Kidney (tissue), 14 donors: ENCODE data around the gene TOP2B. TPM values are rescaled to one million over a fixed set of nuclear protein-coding genes. Genes with fewer than 3 reads are reported as not detected.
A peak's percentile ranks its signal among the peaks of the same experiment; 100 is the strongest.

Experiments
- DNase-seq, 5 donors: peaks; one replicate each; pipeline ENCODE4 v3.0.0-alpha.2; 2013 to 2020
- FAIRE-seq: peaks from 2 replicates; lab custom pipeline; 2012; peaks lifted over from hg19 to GRCh38; lab: Jason Lieb, UNC
- H3K27ac ChIP-seq, 2 donors: one replicate each; pipeline ENCODE4 v1.7.0; 2013; ENCODE audit warnings: low read depth in 2 of 2, low read length in 2 of 2, inconsistent platforms in 1 of 2
- H3K27me3 ChIP-seq: one replicate; pipeline ENCODE4 v1.7.1; 2013; ENCODE audit warnings: low read length, inconsistent platforms; ENCODE audit not compliant: control insufficient read depth, insufficient read depth
- H3K36me3 ChIP-seq, 3 donors: one replicate each; pipeline versions ENCODE4 v1.7.0 to v1.7.1; 2013; ENCODE audit warnings: low read length in 3 of 3, control low read depth in 1 of 3, inconsistent platforms in 1 of 3; ENCODE audit not compliant: insufficient read depth in 3 of 3, control insufficient read depth in 2 of 3
- H3K4me1 ChIP-seq, 3 donors: one replicate each; pipeline versions ENCODE4 v1.7.0 to v1.7.1; 2013; ENCODE audit warnings: low read length in 3 of 3, inconsistent platforms in 1 of 3, low read depth in 1 of 3; ENCODE audit not compliant: control insufficient read depth in 2 of 3, insufficient read depth in 2 of 3
- H3K4me3 ChIP-seq, 3 donors: one replicate each; pipeline versions ENCODE4 v1.7.0 to v1.8.1; 2013; ENCODE audit warnings: low read length in 3 of 3, control low read depth in 1 of 3, inconsistent platforms in 1 of 3
- H3K9ac ChIP-seq, 3 donors: one replicate each; pipeline versions ENCODE4 v1.7.0 to v1.7.1; 2013; ENCODE audit warnings: low read length in 3 of 3, control low read depth in 1 of 3, inconsistent platforms in 1 of 3
- H3K9me3 ChIP-seq, 3 donors: one replicate each; pipeline versions ENCODE4 v1.7.0 to v1.7.1; 2013; ENCODE audit warnings: low read length in 3 of 3, control low read depth in 1 of 3, inconsistent platforms in 1 of 3; ENCODE audit not compliant: control insufficient read depth in 2 of 3, insufficient read depth in 1 of 3
- CTCF ChIP-seq: IDR thresholded peaks from 3 replicates; pipeline ENCODE4 v1.5.1; 2012; ENCODE audit warnings: mild to moderate bottlenecking, moderate library complexity, borderline replicate concordance; ENCODE audit not compliant: insufficient read depth; ENCODE audit errors: extremely low read depth
- intact Hi-C: fragments of 100-400 bp; cut with DNase I; formaldehyde crosslinking; loops from one replicate; pipeline ENCODE4 v1.11.1; 2022
- polyA plus RNA-seq: library from polyadenylated mRNA; stranded (reverse); fragments of 350-450 nt; fragmentation: Illumina TruSeq; extraction: RNeasy Lipid Tissue Mini Kit (QIAGEN cat#74804); gene quantifications from one replicate; pipeline ENCODE4 v1.2.3, GENCODE V29; 2014; ENCODE audit warnings: low read depth, low replicate concordance; ENCODE audit not compliant: insufficient read depth
- total RNA-seq: library from RNA; stranded (reverse); fragmentation: NEBNext Ultra II Directional; extraction: Animal tissue kit (Norgen Biotek cat#: 25700); gene quantifications from one replicate; pipeline ENCODE4 v1.2.1, GENCODE V29; 2021
- donor health status: control.
- donor health status: control.
- donor health status: control.
- donor health status: control.
- donor health status: control.
- donor health status: DM: yes; HTN: yes; CAD: no.
- donor health status: Normal renal cell carcinoma (clear cell type).

Gene TOP2B
- total and polyA plus RNA-seq, 2 donors from 2014 or later: 55.0 to 109 TPM

GRCh38 chr3:25555695-25556437 is 108.8 kb downstream of the TOP2B start:
- H3K36me3 ChIP-seq: no peaks in the 10 kb centered on the region
- no peak overlapping the region for H3K9ac ChIP-seq
- peaks cover 0 to 26% (median 11%) of the 10 kb centered on the region in 3 donors for H3K4me1 ChIP-seq
- no peak overlapping the region for H3K4me3 ChIP-seq
- H3K27me3 ChIP-seq: no peaks in the 10 kb centered on the region
- no peak for TF ChIP-seq CTCF
- peak overlapping the region in 1 of 2 donors; percentile 34 for H3K27ac ChIP-seq
- no peaks in the 10 kb centered on the region for H3K9me3 ChIP-seq
- no peak for FAIRE-seq
- DNase-seq: no peak
- intact Hi-C loops: no loop called here

- intact Hi-C loops: no loop called here
- H3K36me3 ChIP-seq: no peaks in the 10 kb centered on the region
- TF ChIP-seq CTCF: no peak
- no peaks in the 10 kb centered on the region for H3K9me3 ChIP-seq
- DNase-seq (no peak), FAIRE-seq (no peak)
- no peak overlapping the region for H3K9ac ChIP-seq
- no peak overlapping the region for H3K27ac ChIP-seq
- no peak overlapping the region for H3K4me3 ChIP-seq
- no peaks in the 10 kb centered on the region for H3K27me3 ChIP-seq
- H3K4me1 ChIP-seq: peaks cover 0 to 26% (median 11%) of the 10 kb centered on the region in 3 donors
These were observed 110.3 kb downstream of the TOP2B start for GRCh38 chr3:25554376-25554775.

- Histone ChIP-seq H3K27me3 (no peaks in the 10 kb centered on the region), H3K4me1 (peaks cover 0 to 16% (median 2%) of the 10 kb centered on the region in 3 donors), H3K9me3 (no peaks in the 10 kb centered on the region), H3K27ac (no peak overlapping the region), H3K9ac (no peak overlapping the region), H3K36me3 (no peaks in the 10 kb centered on the region), H3K4me3 (no peak overlapping the region)
- TF ChIP-seq CTCF: no peak
- no peak for FAIRE-seq
- intact Hi-C loops: no loop called here
- no peak for DNase-seq
These were observed 112.5 kb downstream of the TOP2B start for GRCh38 chr3:25552251-25552650.
